Activated naive CD8-positive, alpha-beta T cell treated with anti-CD3 and anti-CD28 coated beads, Interleukin-2, amount 10 ng/mL, durations not matched to agents 7 days and 5 days (primary cell): Measurements from ENCODE around the gene SERPINB4. TPM values are rescaled to one million over a fixed set of nuclear protein-coding genes. Genes with fewer than 3 reads are reported as not detected.
"Not testable (repeated sequence)": the region's sequence is repeated elsewhere in the genome, so short reads cannot be mapped to it uniquely, and the experiment has no call there.

Experiments
- ATAC-seq: fragments of 150-1000 bp; cut with Tn5 transposase; one replicate; pipeline ENCODE4 v1.10.0; 2021; ENCODE audit warnings: low read depth, moderate library complexity
- POLR2A ChIA-PET: fragments of 350-600 bp; sonication (Branson Sonifier 250); formaldehyde crosslinking; loops from one replicate; lab custom pipeline; 2021; ENCODE audit warnings: antibody characterized with exemption; lab: Charles Lee
- DNase-seq: peaks from one replicate; pipeline ENCODE4 v3.0.0; 2021
- H3K27ac Mint-ChIP-seq: one replicate; pipeline ENCODE4 v1.8.0; 2022; ENCODE audit warnings: mild to moderate bottlenecking, mixed read lengths
- H3K27me3 Mint-ChIP-seq: one replicate; pipeline ENCODE4 v1.8.0; 2022; ENCODE audit warnings: mild to moderate bottlenecking, moderate library complexity, mixed read lengths
- H3K36me3 Mint-ChIP-seq: one replicate; pipeline ENCODE4 v1.8.0; 2021; ENCODE audit warnings: mild to moderate bottlenecking, mixed read lengths
- H3K4me1 Mint-ChIP-seq: one replicate; pipeline ENCODE4 v1.8.0; 2021; ENCODE audit warnings: mixed read lengths
- H3K4me3 Mint-ChIP-seq: one replicate; pipeline ENCODE4 v1.8.0; 2022; ENCODE audit warnings: mild to moderate bottlenecking, moderate library complexity, mixed read lengths
- H3K9me3 Mint-ChIP-seq: one replicate; pipeline ENCODE4 v1.8.0; 2021; ENCODE audit warnings: mixed read lengths
- total RNA-seq, 2 experiments: library from RNA; stranded (reverse); gene quantifications; one replicate each; pipeline ENCODE4 v1.2.3, GENCODE V29; 2021

SERPINB4 gene
- total RNA-seq, 2 experiments from 2014 or later = not detected

DNA sequence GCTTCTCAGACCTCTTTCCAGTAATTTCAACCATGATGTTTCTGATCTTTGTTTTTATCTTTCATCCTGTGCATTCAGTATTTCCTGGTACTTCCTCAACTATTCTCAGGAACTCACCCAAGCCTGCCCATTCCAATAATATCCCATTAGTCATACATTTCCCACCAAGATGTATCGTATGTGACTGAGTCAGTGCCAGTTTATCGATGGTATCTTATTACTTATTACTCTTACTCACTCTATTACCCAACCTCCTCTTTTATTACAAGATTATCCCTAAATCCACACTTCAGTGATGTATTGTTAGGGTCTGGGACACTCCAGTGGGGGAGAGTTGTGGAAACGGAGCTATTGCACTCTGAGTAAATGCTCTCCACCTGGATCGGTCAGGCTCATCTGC is 14.9 kb upstream of the SERPINB4 start:
- H3K27me3 Mint-ChIP-seq, POLR2A ChIA-PET, H3K36me3 Mint-ChIP-seq, H3K9me3 Mint-ChIP-seq, H3K27ac Mint-ChIP-seq, ATAC-seq, DNase-seq, H3K4me3 Mint-ChIP-seq, H3K4me1 Mint-ChIP-seq: not testable (repeated sequence)

- H3K4me1 Mint-ChIP-seq, POLR2A ChIA-PET, H3K36me3 Mint-ChIP-seq, H3K27me3 Mint-ChIP-seq, ATAC-seq, H3K27ac Mint-ChIP-seq, DNase-seq, H3K4me3 Mint-ChIP-seq, H3K9me3 Mint-ChIP-seq: not testable (repeated sequence)
Observed at GRCh38 chr18:63650271-63650670, 6.2 kb upstream of the SERPINB4 start.

DNA sequence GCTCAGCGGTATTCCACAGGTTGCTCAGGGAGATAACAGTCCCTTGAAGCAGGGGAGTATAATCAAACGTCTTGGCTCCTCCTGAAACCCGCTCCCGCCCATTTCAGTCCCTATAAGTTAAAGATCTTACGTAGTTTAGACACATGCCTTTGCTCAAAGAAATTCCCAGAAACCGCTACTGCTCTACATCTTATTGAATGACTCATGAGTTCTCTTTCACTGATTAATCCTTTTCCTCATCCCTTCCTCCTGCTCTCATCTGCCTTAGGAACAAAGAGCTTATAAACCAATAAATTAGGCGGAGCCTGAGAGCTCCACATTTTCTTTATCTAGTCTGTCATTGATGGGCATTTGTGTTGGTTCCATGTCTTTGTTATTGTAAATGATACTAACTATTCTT is 4.2 kb upstream of the SERPINB4 start:
- H3K9me3 Mint-ChIP-seq = no peaks in the 10 kb centered on the region
- no peak overlapping the region for H3K27ac Mint-ChIP-seq
- H3K4me3 Mint-ChIP-seq = no peak overlapping the region
- H3K4me1 Mint-ChIP-seq = no peaks in the 10 kb centered on the region
- ATAC-seq = no peak
- H3K27me3 Mint-ChIP-seq = peaks cover 6% of the 10 kb centered on the region
- H3K36me3 Mint-ChIP-seq = no peaks in the 10 kb centered on the region
- POLR2A ChIA-PET = no interaction called here
- no peak for DNase-seq

DNA sequence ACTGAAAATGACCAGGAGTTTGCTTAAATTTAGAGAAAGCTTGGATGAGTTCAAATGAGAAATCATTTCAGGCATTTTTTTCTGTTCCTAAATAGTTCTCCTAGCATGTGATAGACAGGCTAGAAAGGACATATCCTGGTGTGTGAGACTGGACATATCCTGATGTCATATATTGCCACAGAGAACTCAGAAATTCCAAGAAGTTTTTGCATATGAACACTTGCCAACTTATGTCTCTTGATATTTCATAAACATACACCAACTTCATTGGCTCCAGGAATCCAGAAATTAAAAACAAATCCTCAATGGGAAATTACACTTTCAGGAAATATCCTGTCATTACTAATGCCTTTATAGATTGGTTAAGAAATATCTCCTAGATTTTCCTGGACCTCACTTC is 2.9 kb upstream of the SERPINB4 start:
- Mint-ChIP-seq H3K27ac (no peak overlapping the region), H3K27me3 (peaks cover 3% of the 10 kb centered on the region), H3K9me3 (no peaks in the 10 kb centered on the region), H3K36me3 (no peaks in the 10 kb centered on the region), H3K4me3 (no peak overlapping the region), H3K4me1 (no peaks in the 10 kb centered on the region)
- DNase-seq (no peak), ATAC-seq (no peak)
- POLR2A ChIA-PET = no interaction called here

DNA sequence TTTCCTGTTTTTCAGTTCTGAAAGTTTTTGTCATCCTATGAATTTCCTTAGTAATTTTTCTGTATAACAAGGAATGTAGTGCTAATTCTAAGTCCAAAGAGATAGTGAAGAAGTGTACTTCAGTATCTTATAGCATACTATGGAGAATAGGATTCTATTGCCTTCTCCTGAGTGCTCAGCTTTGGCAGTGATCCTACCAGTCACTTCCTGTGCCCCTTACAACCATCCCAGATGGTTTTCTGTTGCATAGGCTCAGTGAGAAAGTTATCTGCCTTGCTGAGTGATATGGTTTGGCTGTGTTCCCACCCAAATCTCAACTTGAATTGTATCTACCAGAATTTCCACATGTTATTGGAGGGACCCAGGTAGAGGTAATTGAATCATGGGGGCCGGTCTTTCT is 638 bp upstream of the SERPINB4 start:
- H3K4me1 Mint-ChIP-seq, H3K27ac Mint-ChIP-seq, H3K4me3 Mint-ChIP-seq, POLR2A ChIA-PET, DNase-seq, H3K27me3 Mint-ChIP-seq, H3K9me3 Mint-ChIP-seq, ATAC-seq, H3K36me3 Mint-ChIP-seq: not testable (repeated sequence)

GRCh38 chr18:63642668-63643356 is 1.2 kb downstream of the SERPINB4 start:
- H3K36me3 Mint-ChIP-seq, ATAC-seq, H3K4me1 Mint-ChIP-seq, H3K9me3 Mint-ChIP-seq, DNase-seq, H3K27me3 Mint-ChIP-seq, H3K27ac Mint-ChIP-seq, H3K4me3 Mint-ChIP-seq, POLR2A ChIA-PET: not testable (repeated sequence)

GRCh38 chr18:63641157-63641680 is 2.8 kb downstream of the SERPINB4 start:
- POLR2A ChIA-PET, H3K4me1 Mint-ChIP-seq, ATAC-seq, H3K9me3 Mint-ChIP-seq, H3K4me3 Mint-ChIP-seq, H3K36me3 Mint-ChIP-seq, H3K27ac Mint-ChIP-seq, H3K27me3 Mint-ChIP-seq, DNase-seq: not testable (repeated sequence)

DNA sequence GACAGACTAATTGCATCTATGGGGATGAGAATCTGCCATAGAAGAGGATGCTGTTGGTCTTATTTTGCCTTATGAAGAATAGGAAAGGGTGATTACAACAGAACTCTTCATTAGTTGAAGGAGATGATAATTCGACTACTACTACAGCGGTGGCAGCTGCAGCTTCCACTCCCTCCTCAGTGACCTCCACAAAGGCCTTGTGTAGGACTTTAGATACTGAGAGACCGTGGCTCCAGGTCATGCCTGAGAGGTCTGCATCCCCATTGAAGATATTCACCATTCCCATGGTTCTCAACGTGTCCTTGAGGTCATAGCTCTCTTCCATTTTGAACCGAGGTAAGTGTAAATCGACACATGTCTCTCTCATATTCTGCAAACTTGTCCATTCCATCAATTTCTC is 6.4 kb downstream of the SERPINB4 start:
- DNase-seq = no peak
- Mint-ChIP-seq H3K27me3 (peaks cover 9% of the 10 kb centered on the region), H3K4me3 (no peak overlapping the region), H3K9me3 (no peaks in the 10 kb centered on the region), H3K27ac (no peak overlapping the region), H3K4me1 (no peaks in the 10 kb centered on the region), H3K36me3 (no peaks in the 10 kb centered on the region)
- ATAC-seq = no peak
- POLR2A ChIA-PET = no interaction called here

DNA sequence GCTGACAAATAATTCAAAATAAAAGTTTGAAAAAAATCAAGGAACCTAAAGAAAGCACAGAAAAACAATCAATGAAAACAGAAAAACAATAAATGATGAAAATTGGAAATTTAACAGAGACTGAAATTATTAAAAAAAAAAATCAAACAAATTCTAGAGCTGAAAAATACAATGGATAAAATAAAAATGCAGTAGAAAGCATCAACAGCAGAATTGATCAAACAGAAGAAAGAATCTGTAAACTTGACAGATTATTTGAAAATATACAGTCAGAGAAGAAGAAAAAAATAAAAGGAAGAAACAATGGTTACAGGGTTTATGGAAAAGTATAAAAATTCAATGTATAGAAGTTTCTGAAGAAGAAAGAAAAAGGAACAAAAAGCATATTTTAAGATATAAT is 16.2 kb downstream of the SERPINB4 start:
- DNase-seq = no peak
- Mint-ChIP-seq H3K27me3 (no peaks in the 10 kb centered on the region), H3K36me3 (no peaks in the 10 kb centered on the region), H3K4me3 (no peak overlapping the region), H3K27ac (no peak overlapping the region), H3K4me1 (no peaks in the 10 kb centered on the region), H3K9me3 (peaks cover 30% of the 10 kb centered on the region)
- POLR2A ChIA-PET = no interaction called here
- ATAC-seq = no peak

DNA sequence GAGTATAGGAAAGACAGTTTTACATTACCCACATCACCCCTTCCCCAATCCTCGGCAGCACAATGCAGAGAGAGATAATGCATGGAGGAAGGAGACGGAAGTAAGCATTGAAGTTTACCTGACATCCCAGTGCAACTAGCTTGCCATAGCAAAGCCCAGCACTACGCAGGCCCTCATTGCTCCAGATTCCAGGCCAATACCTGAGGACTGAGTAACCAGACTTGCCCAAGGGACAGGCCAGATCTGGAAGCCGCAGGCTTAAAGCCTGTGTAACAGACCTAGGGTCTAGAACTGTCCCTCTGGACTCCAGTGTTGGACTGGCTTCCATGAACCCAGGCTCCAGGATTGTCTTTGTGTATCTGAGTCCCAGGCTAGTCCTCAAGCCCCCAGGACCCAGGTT is 17.6 kb downstream of the SERPINB4 start:
- no peaks in the 10 kb centered on the region for H3K36me3 Mint-ChIP-seq
- no peak overlapping the region for H3K4me3 Mint-ChIP-seq
- ATAC-seq (no peak), DNase-seq (no peak)
- peaks cover 30% of the 10 kb centered on the region for H3K9me3 Mint-ChIP-seq
- H3K27me3 Mint-ChIP-seq = no peaks in the 10 kb centered on the region
- H3K4me1 Mint-ChIP-seq = no peaks in the 10 kb centered on the region
- POLR2A ChIA-PET = no interaction called here
- H3K27ac Mint-ChIP-seq = no peak overlapping the region

GRCh38 chr18:63624863-63625262 is 19.2 kb downstream of the SERPINB4 start:
- ATAC-seq (no peak), DNase-seq (no peak)
- POLR2A ChIA-PET = no interaction called here
- H3K27me3 Mint-ChIP-seq = no peaks in the 10 kb centered on the region
- H3K36me3 Mint-ChIP-seq = no peaks in the 10 kb centered on the region
- no peak overlapping the region for H3K4me3 Mint-ChIP-seq
- peaks cover 28% of the 10 kb centered on the region for H3K9me3 Mint-ChIP-seq
- no peaks in the 10 kb centered on the region for H3K4me1 Mint-ChIP-seq
- no peak overlapping the region for H3K27ac Mint-ChIP-seq

DNA sequence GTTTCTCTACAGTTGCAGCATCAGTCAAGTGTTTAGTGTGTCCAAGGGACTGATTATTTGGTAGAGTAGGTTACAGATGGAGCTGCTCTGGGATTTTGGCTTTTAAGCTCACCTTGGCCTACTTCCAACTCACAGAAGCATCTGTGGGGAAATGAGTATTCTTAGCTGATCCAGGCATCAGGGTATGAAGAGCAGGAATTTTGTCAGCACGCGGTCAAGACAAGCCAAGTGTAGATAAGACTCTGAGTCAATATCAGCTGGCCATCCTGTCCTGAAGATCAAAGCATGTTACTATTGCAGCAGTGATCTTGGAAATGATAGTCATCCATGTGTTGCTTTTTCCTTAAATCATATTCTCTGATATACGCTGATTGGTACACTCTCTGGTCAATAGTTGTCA is 24.4 kb downstream of the SERPINB4 start:
- Mint-ChIP-seq H3K27ac (no peak overlapping the region), H3K4me3 (no peak overlapping the region), H3K4me1 (no peaks in the 10 kb centered on the region), H3K9me3 (peaks cover 3% of the 10 kb centered on the region), H3K27me3 (no peaks in the 10 kb centered on the region), H3K36me3 (no peaks in the 10 kb centered on the region)
- no peak for DNase-seq
- ATAC-seq = no peak
- POLR2A ChIA-PET = no interaction called here

DNA sequence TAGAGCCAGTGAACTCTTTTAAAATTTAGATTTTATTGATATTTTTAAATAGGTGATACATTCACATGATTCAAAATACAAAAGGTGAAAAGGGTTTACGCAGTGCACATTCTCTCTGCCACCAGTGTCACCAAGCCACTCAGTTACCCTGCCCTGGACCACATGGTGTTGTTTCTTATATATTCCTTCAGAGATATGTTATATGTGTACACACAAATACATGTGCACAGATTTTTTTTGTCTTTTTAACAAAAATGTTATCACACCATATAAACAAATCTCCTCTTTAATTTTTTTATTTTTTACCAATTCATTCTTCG is 26.2 kb downstream of the SERPINB4 start:
- Mint-ChIP-seq H3K27me3 (no peaks in the 10 kb centered on the region), H3K4me1 (no peaks in the 10 kb centered on the region), H3K27ac (no peak overlapping the region), H3K36me3 (no peaks in the 10 kb centered on the region), H3K9me3 (peaks cover 1% of the 10 kb centered on the region), H3K4me3 (no peak overlapping the region)
- POLR2A ChIA-PET = no interaction called here
- no peak for DNase-seq
- no peak for ATAC-seq

DNA sequence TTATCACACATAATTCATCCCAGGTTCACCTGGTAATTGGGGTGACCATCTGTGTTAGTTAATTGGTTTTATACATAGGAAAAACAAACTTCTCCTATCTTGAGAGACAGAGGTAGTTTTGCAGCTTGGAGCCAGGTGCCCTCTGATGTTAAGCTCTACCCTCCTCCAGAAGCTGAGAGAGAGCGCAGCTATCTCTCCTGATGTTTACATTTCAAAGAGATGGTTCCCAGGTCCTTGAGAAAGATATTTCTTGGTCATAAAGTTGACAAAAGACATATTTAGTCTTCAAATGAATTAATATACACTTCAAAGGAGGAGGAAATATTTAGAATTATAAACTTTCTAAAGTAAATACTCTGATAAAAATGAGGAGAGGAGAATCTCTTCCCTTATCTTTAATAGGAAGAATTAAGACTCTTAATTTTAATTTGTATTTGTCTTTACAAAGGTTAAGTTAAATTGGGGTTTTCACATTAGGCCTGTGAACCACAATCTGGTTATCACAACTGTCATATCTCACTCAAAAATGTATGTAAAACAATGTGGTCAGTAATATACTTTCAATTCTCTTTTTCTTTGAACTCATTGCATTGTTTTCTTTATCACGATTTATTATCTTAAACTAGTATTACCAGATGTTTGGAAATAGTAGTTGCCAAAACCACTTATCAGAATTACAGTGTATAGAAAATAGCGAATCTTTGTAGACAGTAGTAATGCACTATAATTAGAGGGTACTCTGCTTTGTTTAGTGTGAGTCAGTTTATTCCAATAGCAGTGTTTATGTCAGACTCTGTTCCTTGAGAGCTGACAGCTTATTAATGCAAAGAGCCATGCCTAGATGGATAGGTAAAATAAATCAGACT is 26.8 kb downstream of the SERPINB4 start:
- POLR2A ChIA-PET = no interaction called here
- no peak overlapping the region for H3K4me3 Mint-ChIP-seq

More for the DNA sequence above, 26.8 kb downstream of the SERPINB4 start:
- H3K27ac Mint-ChIP-seq = no peak overlapping the region
- no peaks in the 10 kb centered on the region for H3K36me3 Mint-ChIP-seq
- H3K27me3 Mint-ChIP-seq = no peaks in the 10 kb centered on the region
- H3K4me1 Mint-ChIP-seq = no peaks in the 10 kb centered on the region
- H3K9me3 Mint-ChIP-seq = peaks cover 1% of the 10 kb centered on the region
- no peak for DNase-seq
- ATAC-seq = no peak
